Hepatocyte (in vitro differentiated cells): ENCODE data around the gene RBFOX1.

Experiments used
- CTCF ChIP-seq: fragments of 200-600 bp; sonication (generic); IDR thresholded peaks from 2 replicates; pipeline ENCODE4 v1.5.1; 2016; ENCODE audit warnings: antibody characterized with exemption, mild to moderate bottlenecking; ENCODE audit not compliant: poor library complexity
- EZH2phosphoT487 ChIP-seq: fragments of 200-600 bp; sonication (generic); IDR thresholded peaks from one replicate; pipeline ENCODE4 v1.6.1; 2018; ENCODE audit warnings: antibody characterized with exemption, mild to moderate bottlenecking, low read depth, moderate library complexity; ENCODE audit not compliant: unreplicated experiment, severe bottlenecking

- TF ChIP-seq CTCF: no peak
- no peak for TF ChIP-seq EZH2phosphoT487
Measured at GRCh38 chr16:7703672-7704071, 371.0 kb downstream of the RBFOX1 start.
